ENCODE results near the gene PDE4B.

DNA sequence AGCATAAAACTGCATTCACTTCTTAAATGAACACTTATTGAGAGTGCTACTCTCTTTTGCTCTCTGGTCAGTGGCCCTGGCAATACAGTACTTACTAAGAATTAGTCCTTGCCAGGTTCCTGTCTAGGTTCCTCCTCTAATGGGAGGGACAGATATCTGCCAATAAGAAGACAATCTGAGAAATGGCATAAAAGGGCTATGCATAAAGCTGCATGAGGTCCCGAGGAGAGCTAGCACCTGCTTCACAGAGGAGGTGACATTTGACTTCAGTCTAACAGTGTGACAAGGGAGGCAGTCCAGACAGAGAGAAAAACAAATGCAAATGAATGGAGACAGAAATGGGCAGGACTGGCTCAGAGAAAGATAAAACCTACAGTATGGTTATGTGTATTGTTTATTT lies 384.1 kb downstream of the PDE4B start:
- TF ChIP-seq, protein P1, sequence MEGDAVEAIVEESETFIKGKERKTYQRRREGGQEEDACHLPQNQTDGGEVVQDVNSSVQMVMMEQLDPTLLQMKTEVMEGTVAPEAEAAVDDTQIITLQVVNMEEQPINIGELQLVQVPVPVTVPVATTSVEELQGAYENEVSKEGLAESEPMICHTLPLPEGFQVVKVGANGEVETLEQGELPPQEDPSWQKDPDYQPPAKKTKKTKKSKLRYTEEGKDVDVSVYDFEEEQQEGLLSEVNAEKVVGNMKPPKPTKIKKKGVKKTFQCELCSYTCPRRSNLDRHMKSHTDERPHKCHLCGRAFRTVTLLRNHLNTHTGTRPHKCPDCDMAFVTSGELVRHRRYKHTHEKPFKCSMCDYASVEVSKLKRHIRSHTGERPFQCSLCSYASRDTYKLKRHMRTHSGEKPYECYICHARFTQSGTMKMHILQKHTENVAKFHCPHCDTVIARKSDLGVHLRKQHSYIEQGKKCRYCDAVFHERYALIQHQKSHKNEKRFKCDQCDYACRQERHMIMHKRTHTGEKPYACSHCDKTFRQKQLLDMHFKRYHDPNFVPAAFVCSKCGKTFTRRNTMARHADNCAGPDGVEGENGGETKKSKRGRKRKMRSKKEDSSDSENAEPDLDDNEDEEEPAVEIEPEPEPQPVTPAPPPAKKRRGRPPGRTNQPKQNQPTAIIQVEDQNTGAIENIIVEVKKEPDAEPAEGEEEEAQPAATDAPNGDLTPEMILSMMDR (IDR thresholded peaks at IDR 0.05): no peak
- TF ChIP-seq POLR2A (IDR thresholded peaks at IDR 0.05): no peak

Data from body of pancreas (tissue), 4 donors.